Psoas muscle (tissue), 8 donors: ENCODE measurements around the gene MROH2A. TPM values are rescaled to one million over a fixed set of nuclear protein-coding genes. Genes with fewer than 3 reads are reported as not detected.

Experiments
- ATAC-seq, 4 donors: fragments of 200-7000 bp; cut with Tn5 transposase; one replicate each; pipeline ENCODE4 v1.9.1; 2020; ENCODE audit warnings: moderate library complexity in 3 of 4, mild to moderate bottlenecking in 2 of 4
- DNase-seq, 2 donors: peaks; one replicate each; pipeline ENCODE4 v3.0.0-alpha.2; 2020
- H3K27ac ChIP-seq: fragments of 200-600 bp; one replicate; pipeline ENCODE4 v1.8.0; 2022
- H3K27me3 ChIP-seq, 3 donors: fragments of 200-600 bp in 1 of 3; one replicate each; pipeline versions ENCODE4 v1.6.1 to v1.8.0; 2013 to 2022; ENCODE audit warnings: low read length in 2 of 3, mild to moderate bottlenecking in 2 of 3, moderate library complexity in 1 of 3; ENCODE audit not compliant: insufficient read depth in 3 of 3
- H3K36me3 ChIP-seq, 2 donors: fragments of 200-600 bp in 1 of 2; one replicate each; pipeline versions ENCODE4 v1.6.1 to v1.8.0; 2013 to 2022; ENCODE audit warnings: low read depth in 1 of 2, mild to moderate bottlenecking in 1 of 2, moderate library complexity in 1 of 2; ENCODE audit not compliant: insufficient read depth in 1 of 2
- H3K4me1 ChIP-seq: fragments of 200-600 bp; one replicate; pipeline ENCODE4 v1.8.0; 2022
- H3K4me3 ChIP-seq: fragments of 200-600 bp; one replicate; pipeline ENCODE4 v1.8.0; 2022; ENCODE audit warnings: mild to moderate bottlenecking
- H3K9me3 ChIP-seq: fragments of 200-600 bp; one replicate; pipeline ENCODE4 v1.8.0; 2022
- WGBS, 3 donors: extraction: QIAGEN DNeasy Blood & Tissue Kit; methylation state at CpG; one replicate each; pipeline versions ENCODE4 v1.1.6 to v1.1.7; 2013; 5-methylcytosine and 5-hydroxymethylcytosine counted together
- intact Hi-C, 2 donors: fragments of 100-400 bp; cut with DNase I; formaldehyde crosslinking; loops; one replicate each; pipeline versions ENCODE4 v1.11.0 to v1.14.2; 2022
- polyA plus RNA-seq, 3 donors: library from polyadenylated mRNA; stranded (reverse); fragments of 200-250 nt; gene quantifications; one replicate each; pipeline ENCODE4 v1.2.3, GENCODE V29; 2013
- total RNA-seq, 4 donors: library from RNA; stranded (reverse); fragmentation: NEBNext Ultra II Directional in 2 of 4; extraction: Animal tissue kit (Norgen Biotek cat#: 25700) in 2 of 4; gene quantifications; one replicate each; pipeline versions ENCODE4 v1.2.1 to v1.2.4, GENCODE V29; 2021 to 2023
- TF ChIP-seq, protein P1 (sequence below): fragments of 200-600 bp; IDR thresholded peaks from one replicate; pipeline ENCODE4 v1.8.0; 2022; ENCODE audit warnings: antibody characterized with exemption
- donor health status: healthy with polysubstance abuse.
- donor health status: DM: no; HTN: no; CAD: no; lungs with moderate emphysema.
- donor health status: Bipolar disorder and iron deficiency.
- donor health status: healthy.
- donor health status: DM: yes; HTN: yes; CAD: no.
- donor health status: DM: no; HTN: no; CAD: no.
- donor health status: DM: no; HTN: no; CAD: no.
- donor health status: DM: yes; HTN: yes; CAD: no.

The MROH2A gene
- total and polyA plus RNA-seq, 7 donors, result not detected

DNA sequence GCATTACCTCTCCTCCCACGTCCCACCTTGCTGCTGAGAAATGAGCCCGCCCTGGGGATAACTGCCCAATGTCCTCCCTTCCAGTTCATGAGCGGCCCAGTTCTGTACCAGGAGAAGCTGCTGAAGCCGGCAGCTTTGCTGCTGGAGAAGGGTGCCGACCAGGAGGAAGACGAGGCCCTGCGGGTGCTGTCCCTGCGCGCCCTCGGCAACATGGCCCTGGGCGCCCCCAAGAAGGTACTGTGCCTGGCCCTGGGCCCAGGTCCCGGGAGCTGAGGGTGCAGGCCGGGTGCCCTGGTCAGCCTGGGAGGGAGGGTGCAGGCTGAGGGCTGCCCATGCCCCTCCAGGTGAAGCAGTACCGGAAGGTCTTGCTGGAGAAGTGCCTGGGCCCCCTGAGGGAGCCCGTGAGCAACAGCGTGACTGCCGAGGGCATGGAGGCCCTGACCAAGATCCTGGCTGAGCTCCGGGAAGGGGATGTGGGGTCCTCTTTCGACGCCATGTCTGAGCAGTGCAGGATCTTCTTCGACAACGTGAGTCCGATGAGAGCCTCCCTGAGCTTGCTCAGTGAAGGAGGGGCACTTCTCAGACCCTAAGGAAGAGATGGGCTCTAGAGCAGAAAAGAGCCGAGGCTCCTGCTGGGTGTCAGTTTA is 50.5 kb downstream of the MROH2A start:
- WGBS, 3 donors, result 72 to 80% (median 77%) methylated on average over 24 of the region's 24 CpGs

DNA sequence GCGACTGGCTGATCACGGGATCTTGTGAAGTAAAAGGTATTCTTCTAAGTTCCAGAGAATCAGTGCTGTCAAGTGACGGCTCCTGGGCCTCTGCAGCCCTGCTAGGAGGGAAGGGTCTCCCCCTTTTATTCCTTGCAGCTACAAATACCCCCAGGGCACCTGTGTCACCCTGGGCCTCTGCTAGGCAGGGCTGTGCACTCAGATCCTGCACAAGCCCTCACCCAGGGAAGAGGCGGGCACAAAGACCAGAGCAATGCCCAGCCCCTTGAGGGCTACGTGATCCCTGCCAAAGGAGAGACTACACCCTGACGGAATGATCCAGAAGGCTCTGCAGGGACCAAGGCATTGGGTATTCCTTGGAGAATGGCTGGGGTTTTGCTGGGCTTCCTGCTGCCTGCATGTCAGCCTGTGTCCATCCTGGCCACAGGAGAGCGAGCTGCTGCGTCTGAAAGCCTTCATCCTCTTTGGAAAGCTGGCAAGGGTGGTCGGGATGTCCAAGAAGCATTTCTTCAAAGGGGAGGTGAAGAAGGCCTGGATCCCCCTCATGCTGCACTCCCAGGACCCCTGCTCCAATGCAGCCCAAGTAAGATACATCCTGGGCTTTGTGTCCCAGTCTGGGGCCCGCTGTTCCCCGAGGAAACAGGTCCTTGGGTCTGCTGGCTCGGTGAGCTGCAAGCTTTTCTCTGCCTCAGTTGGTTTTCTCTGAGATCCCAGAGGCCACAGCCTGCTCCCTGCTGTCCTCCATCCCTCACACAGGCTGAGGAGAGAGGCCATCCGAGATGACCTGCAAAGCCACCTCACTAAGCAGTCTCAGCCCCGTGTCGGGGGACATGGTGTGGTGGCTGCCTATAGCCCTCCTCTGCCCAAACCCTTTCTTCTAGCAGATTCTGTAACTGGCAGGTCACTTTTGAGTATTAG is 51.3 kb downstream of the MROH2A start:
- Histone ChIP-seq H3K4me3 (no peak overlapping the region), H3K4me1 (no peaks in the 10 kb centered on the region), H3K27ac (no peak overlapping the region), H3K27me3 (peaks cover 0 to 1% (median 0%) of the 10 kb centered on the region in 3 donors), H3K9me3 (no peaks in the 10 kb centered on the region), H3K36me3 (no peaks in the 10 kb centered on the region)
- intact Hi-C loops, result no loop called here
- TF ChIP-seq, protein P1, sequence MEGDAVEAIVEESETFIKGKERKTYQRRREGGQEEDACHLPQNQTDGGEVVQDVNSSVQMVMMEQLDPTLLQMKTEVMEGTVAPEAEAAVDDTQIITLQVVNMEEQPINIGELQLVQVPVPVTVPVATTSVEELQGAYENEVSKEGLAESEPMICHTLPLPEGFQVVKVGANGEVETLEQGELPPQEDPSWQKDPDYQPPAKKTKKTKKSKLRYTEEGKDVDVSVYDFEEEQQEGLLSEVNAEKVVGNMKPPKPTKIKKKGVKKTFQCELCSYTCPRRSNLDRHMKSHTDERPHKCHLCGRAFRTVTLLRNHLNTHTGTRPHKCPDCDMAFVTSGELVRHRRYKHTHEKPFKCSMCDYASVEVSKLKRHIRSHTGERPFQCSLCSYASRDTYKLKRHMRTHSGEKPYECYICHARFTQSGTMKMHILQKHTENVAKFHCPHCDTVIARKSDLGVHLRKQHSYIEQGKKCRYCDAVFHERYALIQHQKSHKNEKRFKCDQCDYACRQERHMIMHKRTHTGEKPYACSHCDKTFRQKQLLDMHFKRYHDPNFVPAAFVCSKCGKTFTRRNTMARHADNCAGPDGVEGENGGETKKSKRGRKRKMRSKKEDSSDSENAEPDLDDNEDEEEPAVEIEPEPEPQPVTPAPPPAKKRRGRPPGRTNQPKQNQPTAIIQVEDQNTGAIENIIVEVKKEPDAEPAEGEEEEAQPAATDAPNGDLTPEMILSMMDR, result no peak
- no peak for DNase-seq
- no peak for ATAC-seq
- WGBS, 3 donors, result 78 to 83% (median 79%) methylated on average over 15 of the region's 15 CpGs

More for the DNA sequence above, 50.5 kb downstream of the MROH2A start:
- DNase-seq (no peak), ATAC-seq (no peak)
- Histone ChIP-seq H3K4me3 (no peak overlapping the region), H3K36me3 (no peaks in the 10 kb centered on the region), H3K9me3 (no peaks in the 10 kb centered on the region), H3K27ac (no peak overlapping the region), H3K27me3 (peaks cover 0 to 1% (median 0%) of the 10 kb centered on the region in 3 donors), H3K4me1 (no peaks in the 10 kb centered on the region)
- TF ChIP-seq, protein P1, result no peak
- intact Hi-C loops, result no loop called here

DNA sequence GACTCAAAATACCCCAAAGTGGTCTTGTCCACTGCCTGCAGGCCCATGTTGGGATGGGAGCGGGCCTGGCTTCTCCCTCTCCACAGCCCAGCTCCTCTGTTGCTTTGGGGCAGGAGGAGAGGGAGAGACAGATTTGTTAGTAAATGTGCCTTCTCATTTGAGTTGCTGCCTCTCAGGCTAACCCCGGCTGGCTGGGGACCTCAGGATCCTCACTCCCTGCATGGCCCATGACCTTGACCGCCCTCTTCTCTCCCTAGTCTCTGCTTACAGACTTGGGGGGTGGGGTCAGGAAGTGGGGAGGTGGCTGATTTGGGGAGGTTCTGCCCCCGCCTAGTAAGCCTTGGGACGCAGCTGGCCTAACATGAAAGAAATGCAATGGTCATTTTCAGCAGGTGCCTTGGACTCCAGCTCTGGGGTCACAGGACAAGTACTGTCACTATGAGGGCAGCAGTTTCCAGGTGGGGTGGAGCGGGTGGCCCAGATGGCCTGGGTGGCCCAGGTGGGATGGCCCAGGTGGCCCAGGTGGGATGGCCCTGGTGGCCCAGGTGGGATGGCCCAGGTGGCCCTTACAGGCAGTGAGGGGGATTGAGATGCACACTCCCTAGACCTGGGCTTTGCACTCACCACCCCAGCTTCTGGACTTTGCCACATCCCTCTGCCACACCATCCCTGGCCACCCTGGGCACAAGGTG is 52.1 kb downstream of the MROH2A start:
- TF ChIP-seq, protein P1, result no peak
- ATAC-seq (no peak), DNase-seq (no peak)
- Histone ChIP-seq H3K27ac (no peak overlapping the region), H3K4me1 (no peaks in the 10 kb centered on the region), H3K4me3 (no peak overlapping the region), H3K27me3 (peaks cover 0 to 1% (median 0%) of the 10 kb centered on the region in 3 donors), H3K9me3 (no peaks in the 10 kb centered on the region), H3K36me3 (no peaks in the 10 kb centered on the region)
- WGBS, 3 donors, result 89 to 92% (median 92%) methylated on average over 6 of the region's 6 CpGs
- intact Hi-C loops, result no loop called here

DNA sequence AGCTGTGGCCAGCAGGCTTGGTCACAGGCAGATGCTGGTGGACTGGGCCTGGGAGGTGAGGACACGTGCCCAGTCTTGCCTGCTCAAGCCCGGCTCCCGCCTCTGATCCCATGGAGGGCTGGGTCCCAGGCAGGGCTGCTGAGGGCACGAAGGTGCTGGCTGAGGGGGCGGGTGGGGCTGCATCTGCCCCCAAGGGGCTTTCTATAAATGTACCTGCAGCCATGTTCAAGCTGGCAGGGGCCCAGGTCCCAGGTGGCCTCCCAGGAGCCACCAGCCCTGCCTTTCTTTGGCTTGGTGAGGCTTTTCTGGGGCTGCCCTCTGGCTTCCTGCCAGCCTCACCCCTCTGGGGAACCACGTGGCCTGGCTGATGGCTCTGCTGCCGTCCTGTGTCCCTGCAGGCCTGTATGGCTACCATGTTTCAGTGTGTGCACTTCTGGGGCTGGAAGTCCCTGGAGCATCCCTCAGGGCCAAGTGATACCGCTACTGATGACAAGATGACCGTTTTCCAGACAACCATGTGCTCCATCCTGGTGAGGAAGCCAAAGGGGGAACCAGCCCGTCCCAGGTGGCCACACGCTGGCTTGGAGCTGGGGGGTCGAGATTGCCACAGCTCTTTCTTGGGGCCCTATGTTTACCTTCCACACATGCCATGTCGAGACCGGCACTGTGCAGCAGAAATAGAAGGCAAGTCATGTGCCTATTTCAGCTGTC is 53.0 kb downstream of the MROH2A start:
- DNase-seq, result no peak

More for the DNA sequence above, 53.0 kb downstream of the MROH2A start:
- TF ChIP-seq, protein P1, result no peak
- H3K4me1 ChIP-seq, result no peaks in the 10 kb centered on the region
- H3K36me3 ChIP-seq, result no peaks in the 10 kb centered on the region
- H3K27ac ChIP-seq, result no peak overlapping the region
- intact Hi-C loops, result no loop called here
- no peaks in the 10 kb centered on the region for H3K9me3 ChIP-seq
- 70 to 76% (median 74%) methylated on average over 14 of the region's 14 CpGs for WGBS, 3 donors
- H3K4me3 ChIP-seq, result no peak overlapping the region
- no peak for ATAC-seq
- H3K27me3 ChIP-seq, result peaks cover 0 to 1% (median 0%) of the 10 kb centered on the region in 3 donors
